ENCODE data around the gene RBM23. TPM values are rescaled to one million over a fixed set of nuclear protein-coding genes. Genes with fewer than 3 reads are reported as not detected.

RBM23 gene
- total and polyA plus RNA-seq, 10 of the 15 experiments (the other 5 are each of a cell fraction or from before 2014, with no cell fraction given) = 54.0 to 72.6 (median 61.3) TPM

DNA sequence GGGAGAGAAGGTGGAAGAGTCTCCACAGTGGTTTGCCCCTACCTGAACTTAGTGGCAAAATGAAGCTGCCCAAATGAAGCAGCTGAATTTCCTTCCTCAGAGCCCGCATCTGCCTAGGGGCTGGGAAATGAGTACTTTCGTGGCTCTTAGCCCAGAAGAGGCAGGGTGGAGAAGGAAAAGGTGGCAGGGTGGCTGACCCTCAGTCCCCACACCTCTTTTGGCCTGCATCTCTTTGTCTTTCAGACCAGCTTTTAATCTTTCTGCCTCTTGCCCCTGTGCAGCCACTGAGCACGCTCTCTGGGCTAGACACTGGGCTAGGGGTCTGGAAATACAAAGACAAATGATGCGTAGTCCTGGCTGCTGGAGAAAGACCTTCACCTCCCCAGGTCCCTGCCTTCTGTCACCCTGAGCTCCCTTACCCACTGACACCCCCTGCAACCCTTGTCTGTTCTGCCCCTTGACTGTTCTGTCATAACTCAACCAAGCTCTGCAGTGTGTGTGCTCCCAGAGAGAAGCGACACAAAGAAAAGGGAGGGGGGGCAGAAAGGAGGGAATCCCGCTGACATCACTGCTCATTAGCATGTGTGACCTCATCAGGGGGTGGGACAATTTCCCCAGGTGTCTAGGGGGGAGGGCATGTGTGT is 36.3 kb downstream of the RBM23 start:
- TF ChIP-seq POLR2AphosphoS2 (IDR thresholded peaks at IDR 0.05; ENCODE audit: low read depth, low read length) = 0 out of 2 replicates have a peak, but pooled peaks have one; percentile 9
- TF ChIP-seq CREB1 (IDR thresholded peaks at IDR 0.05; ENCODE audit: low read depth) = peak; percentile 66
- no peak for TF ChIP-seq BACH1 (IDR thresholded peaks at IDR 0.05; ENCODE audit: borderline replicate concordance)
- Histone ChIP-seq H3K9ac (ENCODE audit: control insufficient read depth, insufficient read depth, low read length) (no peak overlapping the region), H3K27me3 (replicated peaks in 1 of 2; ENCODE audit: control insufficient read depth in 2 of 2, insufficient read depth in 2 of 2, low read length in 1 of 2) (no peaks in the 10 kb centered on the region), H3K4me3 (no peak overlapping the region), H3K4me1 (ENCODE audit: control insufficient read depth, insufficient read depth, low read length) (peaks cover 17% of the 10 kb centered on the region), H3K79me2 (ENCODE audit: control insufficient read depth, insufficient read depth, low read length) (peaks cover 2% of the 10 kb centered on the region; the same call in 1 of the 2 replicates), H3K9me3 (replicated peaks; ENCODE audit: control insufficient read depth, insufficient read depth, low read length) (no peaks in the 10 kb centered on the region), H3K27ac (ENCODE audit: control insufficient read depth, insufficient read depth) (no peak overlapping the region), H4K20me1 (ENCODE audit: control insufficient read depth, insufficient read depth) (no peaks in the 10 kb centered on the region), H3K4me2 (ENCODE audit: control insufficient read depth, insufficient read depth) (no peak overlapping the region), H3K36me3 (ENCODE audit: control insufficient read depth in 2 of 2, insufficient read depth in 2 of 2, low read length in 1 of 2) (peaks cover 0 to 9% of the 10 kb centered on the region in 2 experiments; a peak in 1 of 4 replicates), H2AFZ (ENCODE audit: control insufficient read depth, low read depth, low read length) (no peak overlapping the region)
- POLR2A ChIA-PET = interaction anchor here (0.6 to 5.6 kb wide), 5 partner anchors 10 to 298 kb away, joined by 3 to 45 read pairs (median 4); partner anchors contain the start of gene LRP10
- RAD21 ChIA-PET (ENCODE audit: unreplicated experiment) = interaction anchor here (0.7 to 1.2 kb wide), 3 partner anchors 10 to 18 kb away, joined by 3 to 5 read pairs (median 3); no protein-coding TSS in a partner anchor
- SMC1A ChIA-PET (ENCODE audit: uncharacterized antibody, unreplicated experiment) = interaction anchor here (0.8 to 9.5 kb wide), 5 partner anchors 7 to 19 kb away, joined by 3 to 110 read pairs (median 4); partner anchors contain the start of gene LRP10
- in situ Hi-C loops (cut with MboI) = no loop called here
- ATAC-seq (no peak), FAIRE-seq (no peak), DNase-seq (ENCODE audit: low read depth, low spot score) (no peak)
- intact Hi-C loops (cut with micrococcal nuclease; ENCODE audit: unreplicated experiment) = no loop called here
- BruUV-seq (replicated peaks) = no TSS peak
- CTCF ChIA-PET = interaction anchor here (0.6 to 10.8 kb wide), 4 partner anchors 10 to 189 kb away, joined by 4 to 174 read pairs (median 6); partner anchors contain the start of gene LRP10
- 48% methylated on average over 6 of the region's 6 CpGs for WGBS (ENCODE audit: insufficient coverage, insufficient replicate concordance, low lambda C conversion rate, missing lambda C conversion rate)

DNA sequence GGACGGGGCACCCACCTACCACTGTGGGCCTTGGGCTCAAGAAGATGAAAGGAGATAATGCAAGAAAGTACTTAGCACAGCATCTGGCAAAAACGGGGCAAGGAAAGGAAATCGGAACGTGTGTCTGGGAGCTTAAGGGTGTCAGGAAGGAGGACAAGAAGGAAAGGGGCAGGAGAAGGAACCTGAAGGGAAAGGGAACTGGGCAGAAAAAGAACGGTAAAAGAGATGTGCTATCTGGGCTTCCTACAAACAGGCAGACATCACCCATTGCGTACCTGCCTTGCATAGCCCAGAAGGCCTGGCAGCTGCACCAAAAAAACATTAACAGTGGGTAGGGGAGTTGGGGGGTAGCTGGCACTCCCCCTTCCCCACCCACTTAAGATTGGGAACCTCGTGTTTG is 36.9 kb downstream of the RBM23 start:
- BruUV-seq (replicated peaks) = no TSS peak
- ChIA-PET CTCF (interaction anchor here (0.6 to 10.8 kb wide), 6 partner anchors 9 to 189 kb away, joined by 3 to 174 read pairs (median 4); partner anchors contain the start of gene LRP10), POLR2A (interaction anchor here (1.7 to 5.6 kb wide), 3 partner anchors 10 to 36 kb away, joined by 4 to 45 read pairs (median 6); partner anchors contain the start of gene LRP10), SMC1A (ENCODE audit: uncharacterized antibody, unreplicated experiment) (interaction anchor here (1.4 to 9.5 kb wide), 3 partner anchors 8 to 18 kb away, joined by 3 to 110 read pairs (median 4); partner anchors contain the start of gene LRP10), RAD21 (ENCODE audit: unreplicated experiment) (interaction anchor here (0.7 to 1.2 kb wide), 3 partner anchors 10 to 15 kb away, joined by 3 to 5 read pairs (median 3); partner anchors contain the start of gene LRP10)
- ATAC-seq = no peak
- FAIRE-seq = no peak
- WGBS (ENCODE audit: insufficient coverage, insufficient replicate concordance, low lambda C conversion rate, missing lambda C conversion rate) = 48% methylated on average over 7 of the region's 7 CpGs
- no peaks in the 10 kb centered on the region for H4K20me1 ChIP-seq (ENCODE audit: control insufficient read depth, insufficient read depth)
- H3K4me2 ChIP-seq (ENCODE audit: control insufficient read depth, insufficient read depth) = no peak overlapping the region
- no peaks in the 10 kb centered on the region for H3K27me3 ChIP-seq (replicated peaks in 1 of 2; ENCODE audit: control insufficient read depth in 2 of 2, insufficient read depth in 2 of 2, low read length in 1 of 2)
- no peak for DNase-seq (ENCODE audit: low read depth, low spot score)
- H3K79me2 ChIP-seq (ENCODE audit: control insufficient read depth, insufficient read depth, low read length) = no peaks in the 10 kb centered on the region
- peaks cover 17% of the 10 kb centered on the region for H3K4me1 ChIP-seq (ENCODE audit: control insufficient read depth, insufficient read depth, low read length)
- peaks cover 2 to 9% of the 10 kb centered on the region in 2 experiments; a peak in 2 of 4 replicates for H3K36me3 ChIP-seq (ENCODE audit: control insufficient read depth in 2 of 2, insufficient read depth in 2 of 2, low read length in 1 of 2)
- no peak overlapping the region for H3K9ac ChIP-seq (ENCODE audit: control insufficient read depth, insufficient read depth, low read length)
- H3K4me3 ChIP-seq = no peak overlapping the region
- no peaks in the 10 kb centered on the region for H3K9me3 ChIP-seq (replicated peaks; ENCODE audit: control insufficient read depth, insufficient read depth, low read length)
- in situ Hi-C loops (cut with MboI) = no loop called here
- intact Hi-C loops (cut with micrococcal nuclease; ENCODE audit: unreplicated experiment) = no loop called here
- H2AFZ ChIP-seq (ENCODE audit: control insufficient read depth, low read depth, low read length) = no peak overlapping the region
- H3K27ac ChIP-seq (ENCODE audit: control insufficient read depth, insufficient read depth) = no peak overlapping the region
- TF ChIP-seq, protein P1, sequence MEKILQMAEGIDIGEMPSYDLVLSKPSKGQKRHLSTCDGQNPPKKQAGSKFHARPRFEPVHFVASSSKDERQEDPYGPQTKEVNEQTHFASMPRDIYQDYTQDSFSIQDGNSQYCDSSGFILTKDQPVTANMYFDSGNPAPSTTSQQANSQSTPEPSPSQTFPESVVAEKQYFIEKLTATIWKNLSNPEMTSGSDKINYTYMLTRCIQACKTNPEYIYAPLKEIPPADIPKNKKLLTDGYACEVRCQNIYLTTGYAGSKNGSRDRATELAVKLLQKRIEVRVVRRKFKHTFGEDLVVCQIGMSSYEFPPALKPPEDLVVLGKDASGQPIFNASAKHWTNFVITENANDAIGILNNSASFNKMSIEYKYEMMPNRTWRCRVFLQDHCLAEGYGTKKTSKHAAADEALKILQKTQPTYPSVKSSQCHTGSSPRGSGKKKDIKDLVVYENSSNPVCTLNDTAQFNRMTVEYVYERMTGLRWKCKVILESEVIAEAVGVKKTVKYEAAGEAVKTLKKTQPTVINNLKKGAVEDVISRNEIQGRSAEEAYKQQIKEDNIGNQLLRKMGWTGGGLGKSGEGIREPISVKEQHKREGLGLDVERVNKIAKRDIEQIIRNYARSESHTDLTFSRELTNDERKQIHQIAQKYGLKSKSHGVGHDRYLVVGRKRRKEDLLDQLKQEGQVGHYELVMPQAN (conservative IDR thresholded peaks at IDR 0.05) = no peak
- 0 out of 2 replicates have a peak, but pooled peaks have one; percentile 15 for TF ChIP-seq POLR2AphosphoS2 (IDR thresholded peaks at IDR 0.05; ENCODE audit: low read depth, low read length)
- no peak for TF ChIP-seq BRCA1 (IDR thresholded peaks at IDR 0.05; ENCODE audit: low read depth, low read length)
- TF ChIP-seq, protein P2, sequence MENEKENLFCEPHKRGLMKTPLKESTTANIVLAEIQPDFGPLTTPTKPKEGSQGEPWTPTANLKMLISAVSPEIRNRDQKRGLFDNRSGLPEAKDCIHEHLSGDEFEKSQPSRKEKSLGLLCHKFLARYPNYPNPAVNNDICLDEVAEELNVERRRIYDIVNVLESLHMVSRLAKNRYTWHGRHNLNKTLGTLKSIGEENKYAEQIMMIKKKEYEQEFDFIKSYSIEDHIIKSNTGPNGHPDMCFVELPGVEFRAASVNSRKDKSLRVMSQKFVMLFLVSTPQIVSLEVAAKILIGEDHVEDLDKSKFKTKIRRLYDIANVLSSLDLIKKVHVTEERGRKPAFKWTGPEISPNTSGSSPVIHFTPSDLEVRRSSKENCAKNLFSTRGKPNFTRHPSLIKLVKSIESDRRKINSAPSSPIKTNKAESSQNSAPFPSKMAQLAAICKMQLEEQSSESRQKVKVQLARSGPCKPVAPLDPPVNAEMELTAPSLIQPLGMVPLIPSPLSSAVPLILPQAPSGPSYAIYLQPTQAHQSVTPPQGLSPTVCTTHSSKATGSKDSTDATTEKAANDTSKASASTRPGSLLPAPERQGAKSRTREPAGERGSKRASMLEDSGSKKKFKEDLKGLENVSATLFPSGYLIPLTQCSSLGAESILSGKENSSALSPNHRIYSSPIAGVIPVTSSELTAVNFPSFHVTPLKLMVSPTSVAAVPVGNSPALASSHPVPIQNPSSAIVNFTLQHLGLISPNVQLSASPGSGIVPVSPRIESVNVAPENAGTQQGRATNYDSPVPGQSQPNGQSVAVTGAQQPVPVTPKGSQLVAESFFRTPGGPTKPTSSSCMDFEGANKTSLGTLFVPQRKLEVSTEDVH (IDR thresholded peaks at IDR 0.05; ENCODE audit: low read depth, partially characterized antibody) = no peak

All from GM12878 (cell line).